ENCODE measurements around the gene DLEC1.

The DLEC1 gene

GRCh38 chr3:38140326-38141172 lies 101.5 kb downstream of the DLEC1 start:
- Histone ChIP-seq H3K9me3 (ENCODE audit: insufficient read depth, low read length) (no peaks in the 10 kb centered on the region), H3K4me3 (ENCODE audit: insufficient read length, low read depth) (no peak overlapping the region), H3K4me1 (ENCODE audit: insufficient read depth, insufficient read length) (peaks cover 14% of the 10 kb centered on the region), H3K9ac (ENCODE audit: insufficient read length, low read depth) (no peak overlapping the region), H3K36me3 (ENCODE audit: insufficient read depth, insufficient read length, low read length) (peaks cover 18% of the 10 kb centered on the region), H3K27me3 (ENCODE audit: insufficient read depth, insufficient read length) (peaks cover 27% of the 10 kb centered on the region)
- TF ChIP-seq YY1 (IDR thresholded peaks at IDR 0.05; ENCODE audit: insufficient read depth, insufficient read length): no peak
- TF ChIP-seq SUZ12 (IDR thresholded peaks at IDR 0.05; ENCODE audit: extremely low read depth, insufficient read depth, insufficient read length): no peak
- TF ChIP-seq ZNF274 (IDR thresholded peaks at IDR 0.05; ENCODE audit: low read depth, low read length): no peak
- no peak for DNase-seq (ENCODE audit: low read depth, low spot score)

GRCh38 chr3:38141173-38141951 lies 102.4 kb downstream of the DLEC1 start:
- TF ChIP-seq SUZ12 (IDR thresholded peaks at IDR 0.05; ENCODE audit: extremely low read depth, insufficient read depth, insufficient read length) (no peak), YY1 (IDR thresholded peaks at IDR 0.05; ENCODE audit: insufficient read depth, insufficient read length) (no peak), ZNF274 (IDR thresholded peaks at IDR 0.05; ENCODE audit: low read depth, low read length) (no peak)
- DNase-seq (ENCODE audit: low read depth, low spot score): no peak
- Histone ChIP-seq H3K9me3 (ENCODE audit: insufficient read depth, low read length) (no peaks in the 10 kb centered on the region), H3K4me1 (ENCODE audit: insufficient read depth, insufficient read length) (peaks cover 14% of the 10 kb centered on the region), H3K4me3 (ENCODE audit: insufficient read length, low read depth) (no peak overlapping the region), H3K36me3 (ENCODE audit: insufficient read depth, insufficient read length, low read length) (peaks cover 18% of the 10 kb centered on the region), H3K27me3 (ENCODE audit: insufficient read depth, insufficient read length) (peaks cover 27% of the 10 kb centered on the region), H3K9ac (ENCODE audit: insufficient read length, low read depth) (no peak overlapping the region)

DNA sequence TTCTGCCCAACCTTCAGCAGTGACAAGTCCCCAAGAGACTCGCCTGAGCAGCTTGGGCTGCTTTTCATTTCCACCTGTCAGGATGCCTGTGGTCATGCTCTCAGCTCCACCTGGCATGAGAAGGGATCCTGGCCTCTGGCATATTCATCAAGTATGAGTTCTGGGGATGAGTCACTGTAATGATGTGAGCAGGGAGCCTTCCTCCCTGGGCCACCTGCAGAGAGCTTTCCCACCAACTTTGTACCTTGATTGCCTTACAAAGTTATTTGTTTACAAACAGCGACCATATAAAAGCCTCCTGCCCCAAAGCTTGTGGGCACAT lies 102.9 kb downstream of the DLEC1 start:
- Histone ChIP-seq H3K4me3 (ENCODE audit: insufficient read length, low read depth) (no peak overlapping the region), H3K9ac (ENCODE audit: insufficient read length, low read depth) (no peak overlapping the region), H3K27me3 (ENCODE audit: insufficient read depth, insufficient read length) (peaks cover 27% of the 10 kb centered on the region), H3K36me3 (ENCODE audit: insufficient read depth, insufficient read length, low read length) (peaks cover 18% of the 10 kb centered on the region), H3K9me3 (ENCODE audit: insufficient read depth, low read length) (peaks cover 4% of the 10 kb centered on the region; the same call in 1 of the 2 replicates), H3K4me1 (ENCODE audit: insufficient read depth, insufficient read length) (peaks cover 14% of the 10 kb centered on the region)
- TF ChIP-seq ZNF274 (IDR thresholded peaks at IDR 0.05; ENCODE audit: low read depth, low read length) (no peak), SUZ12 (IDR thresholded peaks at IDR 0.05; ENCODE audit: extremely low read depth, insufficient read depth, insufficient read length) (no peak), YY1 (IDR thresholded peaks at IDR 0.05; ENCODE audit: insufficient read depth, insufficient read length) (no peak)
- DNase-seq (ENCODE audit: low read depth, low spot score): no peak

GRCh38 chr3:38142959-38143358 lies 104.0 kb downstream of the DLEC1 start:
- Histone ChIP-seq H3K36me3 (ENCODE audit: insufficient read depth, insufficient read length, low read length) (peaks cover 18% of the 10 kb centered on the region), H3K9me3 (ENCODE audit: insufficient read depth, low read length) (peaks cover 6% of the 10 kb centered on the region; the same call in 1 of the 2 replicates), H3K9ac (ENCODE audit: insufficient read length, low read depth) (no peak overlapping the region), H3K4me3 (ENCODE audit: insufficient read length, low read depth) (no peak overlapping the region), H3K27me3 (ENCODE audit: insufficient read depth, insufficient read length) (peaks cover 25% of the 10 kb centered on the region), H3K4me1 (ENCODE audit: insufficient read depth, insufficient read length) (peaks cover 11% of the 10 kb centered on the region)
- TF ChIP-seq SUZ12 (IDR thresholded peaks at IDR 0.05; ENCODE audit: extremely low read depth, insufficient read depth, insufficient read length): no peak
- TF ChIP-seq YY1 (IDR thresholded peaks at IDR 0.05; ENCODE audit: insufficient read depth, insufficient read length): no peak
- TF ChIP-seq ZNF274 (IDR thresholded peaks at IDR 0.05; ENCODE audit: low read depth, low read length): no peak
- DNase-seq (ENCODE audit: low read depth, low spot score): no peak

- H3K4me1 ChIP-seq (ENCODE audit: insufficient read depth, insufficient read length): peaks cover 9% of the 10 kb centered on the region
- no peak overlapping the region for H3K4me3 ChIP-seq (ENCODE audit: insufficient read length, low read depth)
- H3K36me3 ChIP-seq (ENCODE audit: insufficient read depth, insufficient read length, low read length): peaks cover 18% of the 10 kb centered on the region
- H3K27me3 ChIP-seq (ENCODE audit: insufficient read depth, insufficient read length): peaks cover 20% of the 10 kb centered on the region
- no peak overlapping the region for H3K9ac ChIP-seq (ENCODE audit: insufficient read length, low read depth)
- no peak for TF ChIP-seq SUZ12 (IDR thresholded peaks at IDR 0.05; ENCODE audit: extremely low read depth, insufficient read depth, insufficient read length)
- TF ChIP-seq ZNF274 (IDR thresholded peaks at IDR 0.05; ENCODE audit: low read depth, low read length): no peak
- no peak for TF ChIP-seq YY1 (IDR thresholded peaks at IDR 0.05; ENCODE audit: insufficient read depth, insufficient read length)
- DNase-seq (ENCODE audit: low read depth, low spot score): no peak
- H3K9me3 ChIP-seq (ENCODE audit: insufficient read depth, low read length): peaks cover 6% of the 10 kb centered on the region; the same call in 1 of the 2 replicates
Measured at GRCh38 chr3:38143511-38143910, 104.5 kb downstream of the DLEC1 start.

DNA sequence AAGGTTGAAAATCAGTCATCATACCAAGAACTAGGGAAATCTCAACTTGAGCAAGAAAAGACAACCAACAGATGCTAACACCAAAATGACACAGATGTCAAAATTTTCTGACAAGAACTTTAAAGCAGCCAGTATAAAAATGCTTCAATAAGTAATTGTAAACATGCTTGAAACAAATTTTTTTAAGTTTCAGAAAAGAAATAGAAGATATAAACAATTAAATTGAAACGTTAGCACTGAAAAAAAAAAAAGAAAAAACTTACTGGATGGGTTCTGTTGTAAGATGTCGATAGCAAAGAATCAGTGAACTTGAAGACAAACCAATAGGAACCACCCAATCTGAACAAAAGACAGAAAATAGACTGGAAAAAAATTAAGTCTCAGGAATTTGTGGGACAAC lies 107.5 kb downstream of the DLEC1 start:
- no peaks in the 10 kb centered on the region for H3K27me3 ChIP-seq (ENCODE audit: insufficient read depth, insufficient read length)
- H3K4me3 ChIP-seq (ENCODE audit: insufficient read length, low read depth): no peak overlapping the region
- H3K36me3 ChIP-seq (ENCODE audit: insufficient read depth, insufficient read length, low read length): peaks cover 5% of the 10 kb centered on the region
- H3K9me3 ChIP-seq (ENCODE audit: insufficient read depth, low read length): peaks cover 6% of the 10 kb centered on the region; the same call in 1 of the 2 replicates
- no peak for DNase-seq (ENCODE audit: low read depth, low spot score)
- H3K9ac ChIP-seq (ENCODE audit: insufficient read length, low read depth): no peak overlapping the region
- no peaks in the 10 kb centered on the region for H3K4me1 ChIP-seq (ENCODE audit: insufficient read depth, insufficient read length)
- no peak for TF ChIP-seq YY1 (IDR thresholded peaks at IDR 0.05; ENCODE audit: insufficient read depth, insufficient read length)
- TF ChIP-seq ZNF274 (IDR thresholded peaks at IDR 0.05; ENCODE audit: low read depth, low read length): no peak
- no peak for TF ChIP-seq SUZ12 (IDR thresholded peaks at IDR 0.05; ENCODE audit: extremely low read depth, insufficient read depth, insufficient read length)

- Histone ChIP-seq H3K4me3 (ENCODE audit: insufficient read length, low read depth) (no peak overlapping the region), H3K4me1 (ENCODE audit: insufficient read depth, insufficient read length) (no peaks in the 10 kb centered on the region), H3K27me3 (ENCODE audit: insufficient read depth, insufficient read length) (no peaks in the 10 kb centered on the region), H3K9ac (ENCODE audit: insufficient read length, low read depth) (no peak overlapping the region), H3K9me3 (ENCODE audit: insufficient read depth, low read length) (peaks cover 6% of the 10 kb centered on the region; the same call in 1 of the 2 replicates), H3K36me3 (ENCODE audit: insufficient read depth, insufficient read length, low read length) (no peaks in the 10 kb centered on the region)
- DNase-seq (ENCODE audit: low read depth, low spot score): no peak
- TF ChIP-seq SUZ12 (IDR thresholded peaks at IDR 0.05; ENCODE audit: extremely low read depth, insufficient read depth, insufficient read length): no peak
- TF ChIP-seq ZNF274 (IDR thresholded peaks at IDR 0.05; ENCODE audit: low read depth, low read length): no peak
- TF ChIP-seq YY1 (IDR thresholded peaks at IDR 0.05; ENCODE audit: insufficient read depth, insufficient read length): no peak
Measured at GRCh38 chr3:38147421-38147820, 108.4 kb downstream of the DLEC1 start.

Data from NT2/D1 (cell line).